HG03095 (cell line): Measurements from ENCODE around the gene GAS2L3.
A peak's percentile ranks its signal among the peaks of the same experiment; 100 is the strongest.

Experiments used
- ATAC-seq: cut with Tn5 transposase; IDR thresholded peaks from one replicate; pipeline ENCODE4 v1.9.1; 2021; ENCODE audit warnings: moderate library complexity; ENCODE audit not compliant: unreplicated experiment

Gene GAS2L3

GRCh38 chr12:100656856-100657255 is 83.4 kb downstream of the GAS2L3 start:
- ATAC-seq, result no peak

GRCh38 chr12:100661300-100661951 is 87.9 kb downstream of the GAS2L3 start:
- no peak for ATAC-seq

GRCh38 chr12:100666588-100666987 is 93.1 kb downstream of the GAS2L3 start:
- no peak for ATAC-seq

GRCh38 chr12:100668945-100669536 is 95.6 kb downstream of the GAS2L3 start:
- peak; percentile 67 for ATAC-seq

- ATAC-seq, result no peak
These were observed 96.4 kb downstream of the GAS2L3 start for GRCh38 chr12:100669922-100670321.

- peak; percentile 14 for ATAC-seq
These were observed 98.1 kb downstream of the GAS2L3 start for GRCh38 chr12:100671396-100672074.

GRCh38 chr12:100672075-100672592 is 98.7 kb downstream of the GAS2L3 start:
- peak; percentile 86 for ATAC-seq

GRCh38 chr12:100674036-100674888 is 100.8 kb downstream of the GAS2L3 start:
- ATAC-seq, result no peak
